Vagina (tissue), 2 donors: ENCODE data around the gene PPARA. TPM values are rescaled to one million over a fixed set of nuclear protein-coding genes. Genes with fewer than 3 reads are reported as not detected.

Experiments used
- DNase-seq, 2 donors: peaks; one replicate each; pipeline ENCODE4 v3.0.0-alpha.2; 2017; ENCODE audit errors: extremely low spot score in 2 of 2
- H3K27ac ChIP-seq: fragments of 200-600 bp; sonication (generic); one replicate; pipeline ENCODE4 v1.5.1; 2019
- H3K27me3 ChIP-seq: fragments of 200-600 bp; sonication (generic); one replicate; pipeline ENCODE4 v1.5.1; 2019
- H3K36me3 ChIP-seq, 2 donors: fragments of 200-600 bp; sonication (generic); one replicate each; pipeline ENCODE4 v1.5.1; 2017 to 2019
- H3K4me1 ChIP-seq: fragments of 200-600 bp; sonication (generic); one replicate; pipeline ENCODE4 v1.5.1; 2019
- H3K4me3 ChIP-seq, 2 donors: fragments of 200-600 bp; sonication (generic); 1 replicate in 1 of 2; 2 replicates in 1 of 2; pipeline ENCODE4 v1.5.1; 2016 to 2019
- H3K9me3 ChIP-seq: fragments of 200-600 bp; sonication (generic); one replicate; pipeline ENCODE4 v1.5.1; 2019
- CTCF ChIP-seq, 3 experiments: fragments of 450-650 bp in 2 of 3; fragments of 200-600 bp in 1 of 3; sonication (generic) in 1 of 3; IDR thresholded peaks; one replicate each; pipeline ENCODE4 v1.5.1; 2017 to 2019; ENCODE audit warnings: antibody characterized with exemption in 3 of 3, mild to moderate bottlenecking in 2 of 3, moderate library complexity in 2 of 3
- POLR2A ChIP-seq, 2 donors: fragments of 450-650 bp; IDR thresholded peaks; one replicate each; pipeline ENCODE4 v1.6.1; 2017; ENCODE audit warnings: antibody characterized with exemption in 2 of 2, mild to moderate bottlenecking in 2 of 2, moderate library complexity in 2 of 2
- POLR2AphosphoS5 ChIP-seq, 2 donors: sonication (generic); formaldehyde crosslinking; IDR thresholded peaks; one replicate each; pipeline ENCODE4 v1.9.0; 2017; ENCODE audit warnings: antibody characterized with exemption in 2 of 2, mild to moderate bottlenecking in 2 of 2, low read depth in 1 of 2; ENCODE audit not compliant: insufficient read depth in 1 of 2
- intact Hi-C: fragments of 100-400 bp; cut with DNase I; formaldehyde crosslinking; loops from one replicate; pipeline ENCODE4 v1.15.1; 2023
- total RNA-seq: library from RNA; depleted of rRNA; stranded (reverse); fragments of >200 nt; gene quantifications from one replicate; pipeline ENCODE4 v1.2.3, GENCODE V29; 2016

PPARA gene
- total RNA-seq, 1 donor from 2014 or later: 13.5 TPM

GRCh38 chr22:46251816-46252380 lies 101.6 kb downstream of the PPARA start:
- no peaks in the 10 kb centered on the region for H3K9me3 ChIP-seq
- peaks cover 22% of the 10 kb centered on the region for H3K4me1 ChIP-seq
- DNase-seq: no peak
- no peak overlapping the region for H3K27ac ChIP-seq
- intact Hi-C loops: no loop called here
- H3K36me3 ChIP-seq: no peaks in the 10 kb centered on the region
- no peaks in the 10 kb centered on the region for H3K27me3 ChIP-seq
- no peak for TF ChIP-seq POLR2AphosphoS5 (IDR thresholded peaks at IDR 0.05; ENCODE audit: insufficient read depth in 1 of 2, low read depth in 1 of 2)
- TF ChIP-seq POLR2A (IDR thresholded peaks at IDR 0.05): no peak
- TF ChIP-seq CTCF (IDR thresholded peaks at IDR 0.05): no peak
- no peak overlapping the region for H3K4me3 ChIP-seq

GRCh38 chr22:46256358-46256958 lies 106.1 kb downstream of the PPARA start:
- Histone ChIP-seq H3K36me3 (no peaks in the 10 kb centered on the region), H3K4me3 (no peak overlapping the region), H3K4me1 (peaks cover under 1% of the 10 kb centered on the region), H3K27ac (no peak overlapping the region), H3K9me3 (no peaks in the 10 kb centered on the region), H3K27me3 (no peaks in the 10 kb centered on the region)
- no peak for TF ChIP-seq POLR2AphosphoS5 (IDR thresholded peaks at IDR 0.05; ENCODE audit: insufficient read depth in 1 of 2, low read depth in 1 of 2)
- TF ChIP-seq CTCF (IDR thresholded peaks at IDR 0.05): no peak
- TF ChIP-seq POLR2A (IDR thresholded peaks at IDR 0.05): no peak
- intact Hi-C loops: no loop called here
- no peak for DNase-seq

GRCh38 chr22:46259374-46259773 lies 109.0 kb downstream of the PPARA start:
- Histone ChIP-seq H3K36me3 (no peaks in the 10 kb centered on the region), H3K4me1 (no peaks in the 10 kb centered on the region), H3K4me3 (no peak overlapping the region), H3K27me3 (no peaks in the 10 kb centered on the region), H3K9me3 (no peaks in the 10 kb centered on the region), H3K27ac (no peak overlapping the region)
- no peak for TF ChIP-seq POLR2A (IDR thresholded peaks at IDR 0.05)
- no peak for TF ChIP-seq POLR2AphosphoS5 (IDR thresholded peaks at IDR 0.05; ENCODE audit: insufficient read depth in 1 of 2, low read depth in 1 of 2)
- TF ChIP-seq CTCF (IDR thresholded peaks at IDR 0.05): no peak
- intact Hi-C loops: no loop called here
- no peak for DNase-seq

DNA sequence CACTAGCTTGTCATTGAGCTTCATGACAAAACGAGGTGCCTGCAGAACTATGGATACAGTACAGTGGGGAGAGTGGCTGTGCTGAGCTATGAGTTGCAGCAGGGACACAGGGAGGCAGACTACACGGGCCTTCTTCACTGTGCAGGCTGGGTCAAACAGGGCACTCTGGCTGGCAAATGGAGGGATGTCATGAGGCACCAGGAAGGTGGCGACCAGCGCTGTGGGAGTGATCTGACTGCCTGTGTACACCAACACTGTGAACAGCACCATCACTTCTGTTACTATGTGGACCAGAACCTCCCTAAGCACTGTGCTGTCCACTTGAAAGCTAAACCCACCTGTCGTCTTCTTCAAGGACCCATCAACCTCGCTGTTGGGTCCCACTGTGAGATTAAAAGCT lies 109.7 kb downstream of the PPARA start:
- no peaks in the 10 kb centered on the region for H3K27me3 ChIP-seq
- H3K4me3 ChIP-seq: no peak overlapping the region
- DNase-seq: no peak
- TF ChIP-seq POLR2AphosphoS5 (IDR thresholded peaks at IDR 0.05; ENCODE audit: insufficient read depth in 1 of 2, low read depth in 1 of 2) (no peak), POLR2A (IDR thresholded peaks at IDR 0.05) (no peak), CTCF (IDR thresholded peaks at IDR 0.05) (no peak)
- intact Hi-C loops: loop anchor here (10.0 kb wide), 2 partner anchors 105 to 135 kb away; partner anchors contain the start of gene PPARA
- H3K36me3 ChIP-seq: no peaks in the 10 kb centered on the region
- no peaks in the 10 kb centered on the region for H3K4me1 ChIP-seq
- H3K9me3 ChIP-seq: no peaks in the 10 kb centered on the region
- no peak overlapping the region for H3K27ac ChIP-seq
